Measurements from ENCODE around the gene NOC2L.

The NOC2L gene

GRCh38 chr1:924656-925560 is 34.1 kb downstream of the NOC2L start:
- Histone ChIP-seq H3K36me3 (ENCODE audit: control insufficient read depth in 2 of 2, insufficient read depth in 2 of 2, low read length in 2 of 2) (no peaks in the 10 kb centered on the region), H3K4me3 (ENCODE audit: low read length in 2 of 2) (peak overlapping the region; percentile 25 to 72), H3K9ac (ENCODE audit: low read length in 2 of 2) (no peak overlapping the region), H3K27me3 (ENCODE audit: control insufficient read depth in 1 of 2, insufficient read depth in 2 of 2, low read length in 2 of 2) (peaks cover 44 to 48% of the 10 kb centered on the region in 2 donors), H3K27ac (ENCODE audit: low read length) (no peak overlapping the region), H3K9me3 (ENCODE audit: control insufficient read depth in 2 of 2, low read length in 2 of 2) (no peaks in the 10 kb centered on the region), H3K4me1 (ENCODE audit: control insufficient read depth, insufficient read depth, low read length) (peaks cover 60% of the 10 kb centered on the region)

GRCh38 chr1:923991-924655 is 34.9 kb downstream of the NOC2L start:
- no peaks in the 10 kb centered on the region for H3K9me3 ChIP-seq (ENCODE audit: control insufficient read depth in 2 of 2, low read length in 2 of 2)
- H3K27ac ChIP-seq (ENCODE audit: low read length), result no peak overlapping the region
- H3K4me3 ChIP-seq (ENCODE audit: low read length in 2 of 2), result peak overlapping the region in 1 of 2 donors; percentile 72
- H3K4me1 ChIP-seq (ENCODE audit: control insufficient read depth, insufficient read depth, low read length), result peaks cover 61% of the 10 kb centered on the region
- no peaks in the 10 kb centered on the region for H3K36me3 ChIP-seq (ENCODE audit: control insufficient read depth in 2 of 2, insufficient read depth in 2 of 2, low read length in 2 of 2)
- H3K9ac ChIP-seq (ENCODE audit: low read length in 2 of 2), result no peak overlapping the region
- peaks cover 48 to 49% of the 10 kb centered on the region in 2 donors for H3K27me3 ChIP-seq (ENCODE audit: control insufficient read depth in 1 of 2, insufficient read depth in 2 of 2, low read length in 2 of 2)

GRCh38 chr1:923131-923990 is 35.7 kb downstream of the NOC2L start, which contains the start of gene SAMD11:
SAMD11 (plus strand) TSS chr1:923923; CDS start chr1:924432, 509 bp downstream.
- Histone ChIP-seq H3K4me3 (ENCODE audit: low read length in 2 of 2) (peak within 1 kb of the TSS; percentile 55 to 72), H3K36me3 (ENCODE audit: control insufficient read depth in 2 of 2, insufficient read depth in 2 of 2, low read length in 2 of 2) (no peaks in the 10 kb centered on the region), H3K9ac (ENCODE audit: low read length in 2 of 2) (peak within 1 kb of the TSS in 1 of 2 donors; percentile 13), H3K4me1 (ENCODE audit: control insufficient read depth, insufficient read depth, low read length) (peaks cover 61% of the 10 kb centered on the region), H3K9me3 (ENCODE audit: control insufficient read depth in 2 of 2, low read length in 2 of 2) (no peaks in the 10 kb centered on the region), H3K27me3 (ENCODE audit: control insufficient read depth in 1 of 2, insufficient read depth in 2 of 2, low read length in 2 of 2) (peaks cover 52 to 54% of the 10 kb centered on the region in 2 donors), H3K27ac (ENCODE audit: low read length) (no peak within 1 kb of the TSS)

- peaks cover 62% of the 10 kb centered on the region for H3K4me1 ChIP-seq (ENCODE audit: control insufficient read depth, insufficient read depth, low read length)
- no peak overlapping the region for H3K27ac ChIP-seq (ENCODE audit: low read length)
- no peaks in the 10 kb centered on the region for H3K9me3 ChIP-seq (ENCODE audit: control insufficient read depth in 2 of 2, low read length in 2 of 2)
- H3K9ac ChIP-seq (ENCODE audit: low read length in 2 of 2), result no peak overlapping the region
- peak overlapping the region; percentile 36 to 57 for H3K4me3 ChIP-seq (ENCODE audit: low read length in 2 of 2)
- H3K36me3 ChIP-seq (ENCODE audit: control insufficient read depth in 2 of 2, insufficient read depth in 2 of 2, low read length in 2 of 2), result no peaks in the 10 kb centered on the region
- H3K27me3 ChIP-seq (ENCODE audit: control insufficient read depth in 1 of 2, insufficient read depth in 2 of 2, low read length in 2 of 2), result peaks cover 44 to 52% of the 10 kb centered on the region in 2 donors
Measured at GRCh38 chr1:921011-921837, 37.8 kb downstream of the NOC2L start.

DNA sequence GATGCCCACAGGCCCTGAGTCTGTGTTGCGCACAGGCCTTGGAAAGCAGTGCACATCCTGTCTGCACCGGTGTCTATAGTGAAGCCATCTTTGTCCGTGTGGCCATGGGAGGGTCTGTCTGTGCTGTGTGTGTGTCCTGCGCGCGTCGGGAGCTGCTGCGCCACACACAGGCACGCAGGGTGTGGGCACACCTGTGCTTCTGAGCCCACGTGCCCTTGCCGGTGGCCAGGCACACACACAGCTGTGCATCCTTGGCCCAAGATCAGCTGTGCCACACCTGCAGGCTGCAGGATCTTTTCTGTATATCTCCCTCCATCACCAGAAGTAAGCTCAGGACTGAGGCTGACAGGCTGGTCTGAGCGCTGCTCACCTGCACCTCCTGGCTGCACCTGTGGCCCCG is 38.5 kb downstream of the NOC2L start:
- Histone ChIP-seq H3K27ac (ENCODE audit: low read length) (no peak overlapping the region), H3K27me3 (ENCODE audit: control insufficient read depth in 1 of 2, insufficient read depth in 2 of 2, low read length in 2 of 2) (peaks cover 42 to 45% of the 10 kb centered on the region in 2 donors), H3K4me1 (ENCODE audit: control insufficient read depth, insufficient read depth, low read length) (peaks cover 58% of the 10 kb centered on the region), H3K9ac (ENCODE audit: low read length in 2 of 2) (no peak overlapping the region), H3K36me3 (ENCODE audit: control insufficient read depth in 2 of 2, insufficient read depth in 2 of 2, low read length in 2 of 2) (no peaks in the 10 kb centered on the region), H3K4me3 (ENCODE audit: low read length in 2 of 2) (peak overlapping the region; percentile 36 to 57), H3K9me3 (ENCODE audit: control insufficient read depth in 2 of 2, low read length in 2 of 2) (no peaks in the 10 kb centered on the region)

- H3K4me1 ChIP-seq (ENCODE audit: control insufficient read depth, insufficient read depth, low read length), result peaks cover 54% of the 10 kb centered on the region
- H3K4me3 ChIP-seq (ENCODE audit: low read length in 2 of 2), result no peak overlapping the region
- H3K36me3 ChIP-seq (ENCODE audit: control insufficient read depth in 2 of 2, insufficient read depth in 2 of 2, low read length in 2 of 2), result no peaks in the 10 kb centered on the region
- H3K9me3 ChIP-seq (ENCODE audit: control insufficient read depth in 2 of 2, low read length in 2 of 2), result no peaks in the 10 kb centered on the region
- peaks cover 44% of the 10 kb centered on the region in 2 donors for H3K27me3 ChIP-seq (ENCODE audit: control insufficient read depth in 1 of 2, insufficient read depth in 2 of 2, low read length in 2 of 2)
- no peak overlapping the region for H3K27ac ChIP-seq (ENCODE audit: low read length)
- no peak overlapping the region for H3K9ac ChIP-seq (ENCODE audit: low read length in 2 of 2)
Measured at GRCh38 chr1:920010-920409, 39.0 kb downstream of the NOC2L start.

DNA sequence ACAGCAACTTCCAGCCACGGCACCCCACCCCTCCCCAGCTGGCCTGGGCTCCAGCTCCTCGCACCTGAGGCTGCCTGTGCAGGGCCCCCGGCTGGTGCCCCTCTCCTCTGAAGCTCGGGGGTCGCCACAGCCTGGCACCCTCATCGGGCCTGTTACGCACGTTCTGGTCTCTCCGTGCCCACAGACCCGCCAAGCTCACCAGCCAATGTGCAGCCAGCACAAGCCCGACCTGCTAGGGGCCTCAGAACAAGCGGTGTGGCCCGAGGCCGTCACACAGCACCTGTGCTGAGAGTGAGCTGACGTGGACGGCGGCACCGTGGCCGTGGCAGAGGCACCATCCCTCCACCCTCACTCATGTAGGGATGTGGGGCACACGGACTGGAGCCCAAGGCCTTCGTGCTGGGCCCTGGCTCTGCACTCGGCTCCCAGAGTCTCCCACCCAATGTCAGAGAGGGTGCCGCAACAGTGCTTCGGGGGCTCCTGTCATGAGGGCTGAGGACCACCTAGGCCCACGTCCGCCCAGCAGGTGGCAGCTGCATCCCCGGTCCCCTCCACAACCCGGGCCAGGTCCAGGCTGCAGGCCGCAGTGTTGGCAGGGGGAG is 39.7 kb downstream of the NOC2L start:
- Histone ChIP-seq H3K27me3 (ENCODE audit: control insufficient read depth in 1 of 2, insufficient read depth in 2 of 2, low read length in 2 of 2) (peaks cover 38 to 44% of the 10 kb centered on the region in 2 donors), H3K4me1 (ENCODE audit: control insufficient read depth, insufficient read depth, low read length) (peaks cover 48% of the 10 kb centered on the region), H3K9ac (ENCODE audit: low read length in 2 of 2) (no peak overlapping the region), H3K27ac (ENCODE audit: low read length) (no peak overlapping the region), H3K9me3 (ENCODE audit: control insufficient read depth in 2 of 2, low read length in 2 of 2) (no peaks in the 10 kb centered on the region), H3K36me3 (ENCODE audit: control insufficient read depth in 2 of 2, insufficient read depth in 2 of 2, low read length in 2 of 2) (no peaks in the 10 kb centered on the region), H3K4me3 (ENCODE audit: low read length in 2 of 2) (no peak overlapping the region)

DNA sequence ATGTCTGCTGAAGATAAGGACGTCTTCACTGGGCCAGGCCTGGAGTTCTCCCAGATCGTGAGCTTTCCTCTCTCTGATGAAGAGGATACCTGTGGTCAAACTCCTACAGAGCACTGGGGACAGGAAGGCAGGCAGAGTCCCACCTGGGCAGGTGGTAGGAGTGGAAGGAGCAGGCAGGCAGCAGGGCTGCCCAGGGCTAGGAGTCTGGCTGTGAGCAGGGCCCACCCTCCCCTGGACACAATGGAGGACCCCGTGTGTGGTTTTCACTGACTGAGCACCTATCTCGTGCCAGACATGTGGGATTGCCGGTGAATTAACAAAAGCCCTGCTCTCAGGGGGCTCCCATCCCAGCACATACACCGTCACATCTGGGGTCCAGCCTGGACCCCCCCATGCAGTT is 40.2 kb downstream of the NOC2L start:
- H3K4me1 ChIP-seq (ENCODE audit: control insufficient read depth, insufficient read depth, low read length), result peaks cover 45% of the 10 kb centered on the region
- H3K9ac ChIP-seq (ENCODE audit: low read length in 2 of 2), result no peak overlapping the region
- no peak overlapping the region for H3K4me3 ChIP-seq (ENCODE audit: low read length in 2 of 2)
- no peaks in the 10 kb centered on the region for H3K9me3 ChIP-seq (ENCODE audit: control insufficient read depth in 2 of 2, low read length in 2 of 2)
- H3K27ac ChIP-seq (ENCODE audit: low read length), result no peak overlapping the region
- peaks cover 38 to 47% of the 10 kb centered on the region in 2 donors for H3K27me3 ChIP-seq (ENCODE audit: control insufficient read depth in 1 of 2, insufficient read depth in 2 of 2, low read length in 2 of 2)
- H3K36me3 ChIP-seq (ENCODE audit: control insufficient read depth in 2 of 2, insufficient read depth in 2 of 2, low read length in 2 of 2), result no peaks in the 10 kb centered on the region

DNA sequence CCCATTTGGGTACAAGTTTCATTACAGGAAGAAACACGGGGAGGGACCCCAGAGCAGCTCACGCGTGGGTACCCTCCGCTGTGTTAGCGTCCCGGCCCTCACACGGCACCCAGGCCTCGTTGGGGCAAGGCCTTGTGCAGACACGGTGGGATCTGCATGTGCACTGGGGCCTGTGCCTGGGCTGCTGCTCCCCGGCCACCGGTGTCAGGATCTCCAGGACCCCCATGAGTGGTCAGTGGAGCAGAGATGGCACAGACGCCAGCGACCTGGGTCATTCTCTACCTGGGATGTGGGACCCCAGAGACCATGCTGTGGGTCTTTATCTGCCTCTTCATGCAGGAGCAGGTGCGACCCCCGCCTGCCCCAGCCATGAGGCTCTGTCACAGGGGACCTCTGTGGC is 40.7 kb downstream of the NOC2L start:
- Histone ChIP-seq H3K9me3 (ENCODE audit: control insufficient read depth in 2 of 2, low read length in 2 of 2) (no peaks in the 10 kb centered on the region), H3K36me3 (ENCODE audit: control insufficient read depth in 2 of 2, insufficient read depth in 2 of 2, low read length in 2 of 2) (no peaks in the 10 kb centered on the region), H3K4me3 (ENCODE audit: low read length in 2 of 2) (no peak overlapping the region), H3K4me1 (ENCODE audit: control insufficient read depth, insufficient read depth, low read length) (peaks cover 42% of the 10 kb centered on the region), H3K27me3 (ENCODE audit: control insufficient read depth in 1 of 2, insufficient read depth in 2 of 2, low read length in 2 of 2) (peaks cover 37 to 50% of the 10 kb centered on the region in 2 donors), H3K9ac (ENCODE audit: low read length in 2 of 2) (no peak overlapping the region), H3K27ac (ENCODE audit: low read length) (no peak overlapping the region)
